LoVo (cell line): ENCODE data around the gene COL7A1.
"Not testable (repeated sequence)": the region's sequence is repeated elsewhere in the genome, so short reads cannot be mapped to it uniquely, and the experiment has no call there.

Source experiments
- DNase-seq: peaks from one replicate; pipeline ENCODE4 v3.0.0-alpha.2; 2016; ENCODE audit warnings: low spot score

The COL7A1 gene

DNA sequence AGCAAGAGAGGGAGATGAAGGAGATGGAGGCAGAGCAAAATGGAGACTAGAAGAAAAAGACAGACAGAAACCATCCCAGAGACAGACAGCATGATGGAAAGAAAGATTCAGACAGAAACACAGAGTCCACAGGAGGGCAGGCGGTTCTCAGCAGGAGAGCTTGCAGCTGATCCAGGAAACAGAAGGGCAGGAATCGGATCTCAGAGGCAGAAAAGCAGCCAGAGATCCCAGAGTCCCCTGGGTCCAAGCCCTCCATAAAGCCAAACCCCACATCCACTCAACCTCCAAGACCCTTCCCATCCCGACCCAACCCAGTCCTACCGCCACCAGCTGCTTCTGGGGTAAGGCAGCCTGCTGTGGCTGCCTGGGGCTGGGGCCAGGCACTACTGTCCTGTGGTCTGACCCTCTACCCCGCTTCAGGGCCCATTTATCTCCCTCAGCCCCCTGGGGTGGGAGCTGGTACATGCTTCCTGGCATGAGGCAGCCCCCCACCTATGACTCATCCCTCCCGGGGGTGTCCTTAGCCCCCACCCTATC is 31.7 kb downstream of the COL7A1 start, which contains the start of gene UCN2:
Gene UCN2 (minus strand): TSS at position 400 of the 537 bp plus-strand sequence. CDS start 657 bp downstream, outside the sequence.
- no peak for DNase-seq

DNA sequence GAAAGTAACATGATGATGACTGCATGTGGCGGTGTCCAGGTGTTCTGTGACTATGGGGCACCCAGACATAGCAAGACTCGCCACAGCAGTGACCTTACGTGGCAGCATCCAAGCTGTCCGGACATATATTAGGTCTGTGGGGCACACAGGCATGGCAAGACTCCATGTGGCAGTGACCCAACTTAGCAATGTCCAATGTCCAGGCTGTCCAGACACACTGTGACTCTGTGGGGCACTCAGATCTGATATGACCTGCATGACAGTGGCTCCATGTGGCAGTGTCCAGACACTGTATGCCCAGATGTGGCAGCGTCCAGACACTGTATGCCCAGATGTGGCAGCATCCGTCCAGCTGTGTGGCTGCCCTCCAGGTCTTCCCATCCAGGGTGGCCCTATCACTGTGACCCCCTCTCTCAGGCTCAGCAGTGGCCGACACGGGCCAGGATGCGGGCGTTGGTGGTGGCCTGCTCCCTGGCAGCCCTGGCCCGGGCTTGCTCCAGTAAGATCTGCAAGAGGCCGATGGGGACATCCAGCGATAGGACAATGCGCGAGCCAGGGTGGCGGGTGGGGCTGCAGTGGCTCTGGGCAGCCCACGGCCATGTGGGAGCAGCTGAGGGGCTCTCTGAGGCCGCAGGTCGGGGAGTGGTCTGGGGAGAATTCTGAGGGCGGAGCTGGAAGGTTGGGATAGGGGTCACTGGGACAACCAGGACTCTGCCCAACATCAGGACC is 32.6 kb downstream of the COL7A1 start:
- DNase-seq, result no peak

DNA sequence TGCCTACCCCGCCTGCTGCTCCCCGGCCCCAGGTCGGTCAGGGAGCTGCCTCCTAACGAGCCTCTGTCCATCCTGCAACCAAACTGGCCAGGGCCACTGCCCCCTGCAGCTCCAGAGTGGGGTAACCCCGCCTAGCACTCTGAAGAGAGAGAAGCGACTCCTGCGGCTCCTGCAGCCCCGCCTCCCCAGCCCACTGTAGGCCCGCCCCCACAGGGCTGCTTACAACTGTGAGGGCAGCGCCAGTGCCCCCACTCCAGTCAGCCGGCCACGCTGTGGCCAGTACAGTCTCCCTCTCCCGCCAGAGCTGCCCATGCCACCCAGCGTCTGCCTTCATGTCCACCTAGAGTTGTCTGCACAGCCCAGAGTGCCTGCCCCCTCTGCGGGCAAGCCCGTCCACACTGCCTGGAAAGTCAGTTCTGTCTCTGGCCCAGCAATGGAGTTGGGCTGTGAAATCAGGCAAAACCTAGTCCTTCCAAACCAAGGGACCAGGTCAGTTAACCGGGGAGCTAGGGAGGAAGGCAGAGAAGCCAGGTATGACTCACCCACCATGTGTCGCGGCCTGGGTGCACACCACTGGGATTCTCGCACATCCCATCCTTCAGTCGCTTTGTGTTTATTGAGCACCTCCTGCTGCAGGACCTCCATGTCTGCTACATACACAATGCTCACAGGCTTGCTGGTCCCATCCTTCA is 33.9 kb downstream of the COL7A1 start:
- no peak for DNase-seq

DNA sequence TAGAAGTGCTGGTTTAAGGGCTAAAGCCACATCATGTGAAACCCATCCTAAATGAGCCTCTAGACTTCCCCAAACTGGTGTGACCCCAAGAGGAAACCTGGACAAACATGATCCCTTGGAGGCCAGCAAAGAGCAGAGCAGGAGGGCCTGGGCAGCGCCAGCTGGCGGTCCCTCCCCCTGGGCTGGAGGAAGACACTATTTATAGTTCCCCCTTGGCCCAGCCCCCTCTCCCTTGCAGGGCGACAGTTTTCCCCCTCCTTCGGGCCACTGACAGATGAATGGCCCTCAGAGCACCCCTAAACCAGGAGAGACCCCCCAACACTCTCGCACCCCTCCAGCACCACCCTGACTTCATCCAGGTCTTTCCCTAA is 34.5 kb downstream of the COL7A1 start:
- no peak for DNase-seq

DNA sequence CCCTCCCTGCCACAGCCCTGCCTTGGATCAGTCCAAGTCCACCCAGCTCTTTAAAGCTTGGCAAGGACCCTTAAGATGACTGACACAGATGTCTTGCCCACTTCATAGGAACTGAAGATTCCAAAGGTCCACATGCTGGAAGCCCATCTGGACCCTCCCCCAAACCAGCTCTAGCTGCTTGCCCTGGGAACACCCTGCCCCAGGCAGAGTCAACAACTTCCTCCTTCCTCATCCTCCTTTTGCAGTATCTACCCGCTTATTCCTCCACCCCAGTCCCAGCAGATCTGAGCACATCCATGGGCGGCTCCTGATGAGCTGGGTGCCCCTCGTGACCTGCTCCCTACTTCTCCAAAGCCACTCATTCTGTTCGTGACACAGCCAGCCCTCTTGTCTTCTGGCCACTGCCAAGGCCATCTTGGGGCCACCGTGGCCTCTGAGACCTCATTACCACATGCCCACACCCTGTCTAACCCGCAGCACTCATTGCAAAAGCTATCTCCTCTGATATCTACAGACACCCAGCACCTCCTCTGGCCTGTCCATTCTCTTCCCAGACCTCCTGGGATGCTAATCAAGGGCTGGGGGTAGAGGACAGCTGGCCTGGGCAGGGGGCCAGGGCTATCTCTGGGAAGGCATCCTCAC is 36.5 kb downstream of the COL7A1 start:
- no peak for DNase-seq

DNA sequence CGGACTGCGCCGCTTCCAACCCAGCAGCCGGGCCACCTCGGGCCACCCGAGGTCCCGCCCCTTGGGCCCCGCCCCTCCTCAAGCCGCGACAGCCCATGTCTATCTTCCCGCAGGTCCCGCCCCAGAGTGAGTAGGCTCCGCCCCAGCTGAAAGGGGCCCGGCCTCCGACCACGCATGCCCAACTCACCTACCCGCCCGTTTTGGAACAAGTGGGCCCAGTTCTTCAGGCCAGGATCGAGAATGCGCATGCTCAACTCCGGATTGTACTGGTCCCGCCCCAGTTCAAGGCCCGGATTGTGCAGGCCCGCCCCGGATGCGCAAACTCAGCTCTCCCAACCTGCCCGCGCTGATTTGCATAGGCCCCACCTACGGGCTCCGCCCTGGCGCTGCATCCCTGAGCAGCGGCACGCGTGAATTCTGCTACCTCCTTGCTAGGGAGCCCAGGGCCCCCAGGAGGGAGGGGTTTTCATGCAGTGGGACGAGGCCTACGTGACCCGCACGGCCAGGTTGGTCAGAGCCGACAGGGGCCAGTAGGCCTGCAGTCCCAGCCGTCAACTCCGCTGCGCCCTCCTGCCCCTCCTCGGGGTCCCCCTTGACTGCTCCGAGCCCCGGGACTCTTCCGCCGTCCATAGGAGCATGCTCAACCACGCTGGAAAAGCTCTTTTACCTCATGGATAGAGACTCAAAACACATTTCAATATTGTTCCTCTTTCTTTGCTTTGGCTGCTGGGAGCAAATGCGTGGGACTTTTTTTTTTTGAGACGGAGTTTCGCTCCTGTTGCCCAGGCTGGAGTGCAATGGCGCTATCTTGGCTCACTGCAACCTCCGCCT is 38.1 kb downstream of the COL7A1 start, which contains the start of gene PFKFB4:
Gene PFKFB4 (minus strand): TSS at position 8 of the 831 bp plus-strand sequence. CDS start 26 bp downstream, outside the sequence.
- peak; percentile 100 for DNase-seq

DNA sequence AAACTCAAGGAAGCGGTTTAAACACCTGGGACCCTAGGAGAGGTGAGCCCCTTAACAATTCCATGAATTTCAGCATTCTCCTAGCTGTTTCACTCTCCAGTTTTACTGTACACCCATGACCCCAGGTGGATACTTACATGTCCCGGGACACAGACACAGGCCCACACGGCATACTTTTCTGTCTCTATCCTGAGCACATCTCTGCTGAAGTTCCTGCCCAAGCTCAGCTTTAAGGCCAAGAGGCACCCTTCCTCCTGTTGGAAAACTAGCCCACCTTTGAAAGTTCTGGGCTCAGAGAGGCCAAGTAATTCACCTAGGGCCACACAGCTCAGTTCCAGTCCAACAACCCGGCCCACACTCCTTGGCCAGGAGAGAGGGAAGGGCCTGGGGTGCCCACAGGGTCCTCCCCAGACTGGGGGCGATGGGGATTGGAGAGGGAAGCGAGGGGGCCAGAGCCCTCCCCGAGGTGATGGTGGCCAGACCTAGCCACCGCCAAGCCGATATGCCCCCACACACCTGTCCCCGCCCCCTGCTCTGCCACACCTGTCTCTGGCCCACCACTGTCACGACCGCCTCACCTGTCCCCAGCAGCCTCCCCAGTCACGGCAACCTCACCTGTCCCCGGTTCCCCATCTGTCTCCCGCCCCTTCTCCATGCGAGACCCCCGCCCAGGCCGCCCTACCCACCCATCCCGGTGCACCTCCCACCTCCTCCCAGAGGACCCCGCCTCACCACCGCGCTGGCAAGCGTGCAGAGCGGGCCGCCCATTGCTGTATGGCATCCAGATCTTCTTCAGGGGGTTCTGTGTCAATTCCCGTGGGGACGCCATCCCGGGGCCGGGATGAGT is 39.0 kb downstream of the COL7A1 start:
- no peak for DNase-seq

DNA sequence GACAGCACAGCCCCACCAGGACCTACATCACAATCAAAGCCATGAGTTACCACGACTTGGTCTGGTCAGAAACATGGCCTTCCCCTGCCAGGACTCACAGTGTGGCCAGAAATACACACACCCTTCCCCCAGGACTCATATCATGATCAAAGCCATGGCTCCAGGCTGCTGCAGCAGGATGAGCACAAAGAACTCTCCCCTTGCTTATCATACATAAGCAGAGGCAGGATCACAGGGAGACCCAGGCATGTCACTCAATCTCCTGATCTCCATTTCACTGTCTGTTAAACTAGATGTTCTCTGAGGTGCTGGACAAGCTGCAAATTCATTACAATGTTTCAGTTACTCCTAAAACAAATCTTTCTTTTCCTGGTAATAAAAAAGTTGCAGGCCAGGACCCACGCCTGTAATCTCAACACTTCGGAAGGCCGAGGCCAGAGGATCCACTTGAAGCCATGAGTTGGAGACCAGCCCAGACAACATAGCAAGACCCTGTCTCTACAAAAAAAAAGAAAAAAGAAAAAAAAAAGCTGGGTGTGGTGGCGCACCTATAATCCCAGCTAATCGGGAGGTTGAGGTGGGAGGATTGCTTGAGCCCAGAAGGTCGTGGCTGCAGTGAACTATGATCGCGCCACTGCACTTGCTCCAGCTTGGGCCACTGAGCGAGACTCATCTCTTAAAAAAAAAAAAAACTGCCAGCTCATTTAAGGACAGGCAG is 39.7 kb downstream of the COL7A1 start:
- no peak for DNase-seq

DNA sequence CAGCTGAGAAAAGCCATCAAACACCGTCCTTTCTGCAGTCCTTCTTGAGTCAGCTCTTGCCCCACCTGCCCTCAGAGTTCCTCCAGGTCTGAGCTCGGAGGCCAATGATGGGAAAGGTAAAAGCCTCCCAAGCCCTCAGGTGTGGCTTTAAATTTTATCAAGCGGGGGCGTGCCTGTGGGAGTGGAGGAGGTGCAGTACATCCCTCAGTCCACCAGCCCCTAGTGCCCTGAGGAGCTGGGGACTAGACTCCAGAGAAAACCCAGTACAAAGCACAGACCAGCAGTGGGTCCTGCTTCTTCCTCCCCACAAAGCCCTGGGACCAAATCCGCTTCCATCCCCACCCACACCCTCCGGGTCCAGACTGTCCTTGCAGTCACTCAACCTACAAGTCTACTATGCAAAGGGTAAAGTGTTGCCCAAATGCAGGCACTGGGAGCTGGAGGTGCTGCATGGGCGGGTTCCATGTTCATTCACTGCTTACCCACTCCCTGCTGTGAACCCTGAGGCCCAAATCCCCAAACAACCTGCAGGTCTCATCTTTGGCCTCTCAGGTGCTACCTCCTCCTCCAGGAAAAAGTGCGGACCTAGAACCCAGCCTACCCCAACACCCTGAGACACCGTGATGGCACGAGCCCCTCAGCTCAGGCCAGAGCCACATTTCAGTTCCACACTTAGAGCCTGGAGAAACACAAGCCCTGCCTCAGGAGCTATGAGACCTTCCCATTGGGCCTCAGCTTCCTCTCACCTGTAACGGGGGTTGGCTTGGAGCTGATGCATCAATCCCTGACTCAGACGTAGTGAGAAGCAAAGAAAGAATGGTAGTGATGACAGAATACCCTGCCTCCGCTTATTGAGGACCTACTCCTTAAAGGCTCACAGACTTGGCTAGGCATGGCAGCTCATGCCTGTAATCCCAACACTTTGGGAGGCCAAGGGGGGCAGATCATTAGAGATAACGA is 41.0 kb downstream of the COL7A1 start:
- DNase-seq, result no peak

DNA sequence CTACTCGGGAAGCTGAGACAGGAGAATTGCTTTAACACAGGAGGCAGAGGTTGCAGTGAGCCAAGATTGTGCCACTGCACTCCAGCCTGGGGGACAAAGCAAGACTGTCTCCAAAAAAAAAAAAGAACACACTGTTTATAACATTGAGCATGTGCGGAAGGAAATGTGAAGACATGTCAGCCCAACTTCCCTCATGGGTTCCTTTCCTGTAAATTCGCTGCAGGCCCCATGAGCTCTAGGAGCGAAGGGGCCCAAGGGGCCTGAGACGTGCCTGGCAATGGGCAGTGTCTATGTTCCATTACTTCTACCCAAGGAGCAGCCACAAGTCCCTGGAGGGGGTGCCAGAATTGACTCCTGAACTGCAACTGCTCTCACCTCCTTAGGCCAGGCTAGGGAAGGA is 41.8 kb downstream of the COL7A1 start:
- no peak for DNase-seq

DNA sequence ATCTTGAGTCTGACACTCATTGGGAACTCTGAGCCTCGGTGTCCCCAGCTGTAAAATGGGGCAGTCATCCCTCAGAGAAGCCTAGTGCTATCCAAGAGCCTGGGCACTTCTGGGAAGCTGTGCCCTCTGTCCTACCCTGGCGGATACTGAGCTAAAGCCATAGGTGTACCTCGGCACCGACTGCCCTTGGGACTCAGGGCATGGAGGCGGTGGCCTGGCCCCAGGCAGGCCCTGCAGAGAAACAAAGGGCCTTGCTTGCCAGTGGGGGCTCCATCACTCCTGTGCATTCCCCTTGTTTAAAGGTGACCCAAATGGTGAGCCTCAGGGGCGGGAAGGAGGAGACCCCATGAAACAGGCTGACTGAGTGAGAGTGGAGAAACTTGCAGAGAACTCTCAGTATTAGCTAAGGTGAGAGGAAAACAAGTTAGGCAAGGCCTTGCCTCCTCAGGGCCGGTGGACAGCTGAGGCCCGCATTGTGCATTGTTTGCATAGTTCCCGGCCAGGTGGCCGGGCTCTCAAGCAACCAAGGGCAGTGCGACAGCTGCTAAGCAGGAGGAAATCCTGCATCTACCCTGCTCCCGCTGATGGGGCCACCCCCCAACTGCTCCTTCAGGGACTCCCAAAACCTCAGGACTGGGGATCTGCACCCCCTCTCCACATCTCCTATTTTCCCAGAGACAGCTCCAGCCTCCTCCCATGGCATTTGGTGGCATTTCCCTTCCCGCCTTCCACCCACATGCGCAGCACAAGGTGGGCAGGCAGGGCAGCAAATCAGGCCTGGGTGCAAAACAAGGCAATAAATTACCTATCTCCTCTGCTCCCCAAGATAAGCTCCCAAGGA is 42.8 kb downstream of the COL7A1 start:
- DNase-seq, result no peak

DNA sequence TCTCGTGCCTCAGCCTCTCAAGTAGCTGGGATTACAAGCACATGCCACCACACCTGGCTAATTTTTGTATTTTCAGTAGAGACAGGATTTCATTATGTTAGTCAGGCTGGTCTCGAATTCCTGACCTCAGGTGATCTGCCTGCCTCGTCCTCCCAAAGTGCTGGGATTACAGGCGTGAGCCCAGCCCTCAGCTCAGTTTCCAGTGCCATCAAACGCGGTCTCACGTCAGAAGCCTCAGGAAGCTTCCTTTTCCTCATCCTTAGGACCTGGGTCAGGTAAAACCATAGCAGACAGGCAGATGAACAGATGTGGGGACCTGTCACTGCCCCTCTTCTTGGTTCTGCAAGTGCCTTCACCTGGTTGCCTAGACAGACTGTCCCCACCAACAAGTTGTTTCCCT is 43.5 kb downstream of the COL7A1 start:
- not testable (repeated sequence) for DNase-seq

DNA sequence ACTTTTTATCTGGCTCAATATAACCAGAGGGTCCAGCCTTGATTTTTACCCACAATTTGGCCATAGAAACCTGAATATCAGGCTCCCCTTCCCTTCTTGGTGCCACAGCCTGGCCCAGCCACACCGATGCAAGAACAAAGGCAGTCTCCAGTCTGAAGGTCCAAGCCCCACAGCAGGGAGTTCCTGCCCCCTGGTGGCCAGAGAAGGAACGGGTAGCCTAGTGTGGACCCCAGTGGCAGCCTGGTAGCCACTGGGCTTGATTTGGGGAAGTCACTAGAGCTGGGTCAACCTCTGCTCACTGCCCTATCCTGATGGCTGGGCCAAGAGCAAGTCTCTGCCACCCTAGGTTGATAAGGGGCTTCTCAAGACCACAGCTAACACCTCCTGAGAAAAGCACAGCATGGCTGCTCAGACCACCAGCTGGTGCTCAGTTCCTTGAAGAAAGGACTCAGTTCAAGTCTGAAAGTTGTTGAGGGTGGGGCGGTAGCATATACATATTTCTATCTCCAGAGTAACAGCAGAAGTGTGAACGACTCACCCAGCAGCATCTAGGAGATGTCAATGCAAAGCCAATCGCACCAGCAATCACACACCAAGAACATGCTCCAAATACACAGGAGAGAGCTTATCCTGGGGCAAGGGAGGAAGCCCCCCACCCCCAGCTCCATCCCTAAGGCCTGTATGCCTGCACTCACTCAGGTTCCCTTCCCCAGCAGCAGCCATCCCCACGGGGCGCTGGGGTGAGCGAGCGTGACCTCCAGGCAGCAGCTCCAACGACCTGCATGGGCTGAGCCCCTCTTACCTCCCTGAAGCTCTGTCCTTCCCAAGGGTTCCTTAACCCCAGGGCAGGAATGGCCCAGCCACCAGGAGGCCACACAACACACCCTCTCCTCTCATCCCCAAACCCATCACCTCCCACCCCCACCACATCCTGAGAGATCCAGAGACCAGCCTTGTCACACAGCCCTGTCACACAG is 46.1 kb downstream of the COL7A1 start:
- peak; percentile 73 for DNase-seq

DNA sequence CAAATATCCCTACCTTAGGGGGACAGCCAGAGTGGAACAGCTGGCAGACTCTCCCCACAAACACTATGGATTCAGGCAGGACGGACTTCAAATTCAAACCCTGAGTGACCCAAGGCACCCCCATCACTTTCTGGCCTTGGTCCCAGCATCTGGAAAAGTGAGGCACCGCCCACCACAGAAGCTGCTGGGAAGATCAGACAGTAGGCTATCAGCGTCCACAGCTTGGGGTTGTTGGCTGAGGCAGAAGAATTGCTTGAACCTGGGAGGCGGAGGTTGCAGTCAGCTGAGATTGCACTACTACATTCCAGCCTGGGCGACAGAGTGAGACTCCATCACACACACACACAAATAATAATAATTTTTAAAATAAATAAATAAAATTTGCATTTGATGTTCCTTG is 47.0 kb downstream of the COL7A1 start:
- no peak for DNase-seq

DNA sequence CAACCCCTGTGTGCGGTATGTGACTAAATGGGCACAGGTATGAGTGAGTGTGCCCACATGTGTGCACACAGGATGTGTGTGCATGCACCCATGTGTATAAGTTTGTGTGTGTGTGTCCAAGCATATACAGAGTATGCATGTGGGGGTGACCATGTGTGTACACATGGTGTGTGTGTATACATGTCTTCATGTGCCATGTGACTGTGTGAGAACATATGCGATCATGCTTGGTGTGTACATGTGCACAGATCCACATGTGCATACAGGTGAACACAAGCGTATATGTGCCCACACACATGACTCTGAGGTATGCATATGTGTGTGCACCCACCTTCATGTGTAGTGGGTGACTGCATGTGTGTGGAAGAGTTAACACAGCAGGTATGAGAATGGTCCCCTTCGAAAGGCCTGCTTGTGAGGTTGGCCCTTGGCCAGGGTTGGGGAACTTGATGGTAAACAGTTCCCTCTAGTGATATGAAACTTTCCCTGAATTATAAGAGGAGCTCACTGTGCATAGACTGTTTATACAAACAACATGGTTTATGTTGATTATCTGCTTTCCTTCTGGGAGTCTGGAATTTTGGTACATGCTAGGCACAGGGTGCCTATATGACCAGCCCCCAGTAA is 48.8 kb downstream of the COL7A1 start:
- no peak for DNase-seq

DNA sequence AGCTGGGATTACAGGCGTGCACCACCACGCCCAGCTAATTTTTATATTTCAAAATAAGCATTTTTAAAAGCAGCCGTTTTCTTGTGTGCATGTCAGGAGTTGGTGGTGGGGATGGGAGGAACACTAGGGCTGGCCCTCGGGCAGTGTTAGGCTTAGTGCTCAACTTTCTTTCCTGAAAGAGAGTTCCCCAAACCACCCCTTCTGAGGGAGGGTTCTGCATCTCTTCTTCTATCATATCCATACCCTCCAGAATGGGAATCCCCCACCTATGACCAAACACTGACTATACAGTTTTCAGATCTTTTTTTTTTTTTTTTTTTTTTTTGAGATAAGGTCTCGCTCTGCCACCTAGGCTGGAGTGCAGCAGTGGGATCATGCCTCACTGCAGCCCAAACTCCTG is 51.0 kb downstream of the COL7A1 start:
- DNase-seq, result no peak
